AML-193 (cell line): ENCODE measurements around the gene RPH3AL.

Source experiments
- DNase-seq, 2 experiments: peaks; one replicate each; lab custom pipeline; 2025; lab: John Stamatoyannopoulos, UW

The RPH3AL gene

GRCh38 chr17:353213-353837, 718 bp upstream of the RPH3AL start:
- DNase-seq: no peak

DNA sequence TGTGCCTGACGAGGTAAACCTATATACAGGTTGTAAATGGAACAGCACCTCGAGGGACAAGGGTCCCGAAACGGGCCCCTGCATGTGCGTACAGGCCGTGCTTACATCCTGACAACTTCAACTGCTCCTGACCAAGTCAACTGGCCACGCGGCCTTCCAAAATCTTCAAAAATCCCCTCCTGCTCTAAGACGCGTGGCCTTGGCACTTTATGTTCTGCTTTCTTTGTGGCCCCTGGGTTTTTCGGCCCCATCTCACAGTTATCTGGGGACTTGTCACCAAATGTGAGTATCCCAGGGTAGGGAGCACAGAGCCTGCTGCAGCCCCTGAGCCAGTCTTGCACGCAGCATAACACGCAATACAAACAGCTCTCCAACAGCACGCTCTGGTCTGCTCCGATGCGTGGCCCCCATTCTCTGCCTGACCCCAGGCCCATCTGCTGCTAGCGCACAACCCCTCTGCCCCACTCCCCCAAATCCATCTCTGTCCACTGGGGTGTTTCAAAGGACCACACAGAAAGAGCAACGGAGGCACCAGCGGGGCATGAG, 659 bp downstream of the RPH3AL start:
- DNase-seq: no peak

- no peak for DNase-seq
Observed at GRCh38 chr17:351449-351738, 1.2 kb downstream of the RPH3AL start.

GRCh38 chr17:350706-351448, 1.7 kb downstream of the RPH3AL start:
- peak; percentile 13 to 58 for DNase-seq

DNA sequence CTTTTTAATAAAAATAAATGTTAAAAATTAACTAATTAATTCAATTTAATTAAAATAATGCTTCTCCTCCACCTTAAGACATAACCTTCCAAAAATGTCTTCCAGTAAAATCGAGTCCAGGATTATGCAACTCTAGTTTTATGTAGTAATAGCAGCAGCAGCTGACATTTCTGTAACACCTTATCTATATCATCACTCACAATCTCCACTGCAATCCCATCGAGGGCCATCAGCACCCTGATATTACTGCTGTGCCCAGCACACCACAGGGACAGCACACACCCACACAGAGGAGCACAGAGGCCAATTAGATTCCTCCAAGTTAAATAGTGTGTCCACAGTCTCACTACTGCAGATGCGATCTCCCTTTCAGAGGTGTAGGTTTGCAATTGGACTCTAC, 2.9 kb downstream of the RPH3AL start:
- DNase-seq: no peak

DNA sequence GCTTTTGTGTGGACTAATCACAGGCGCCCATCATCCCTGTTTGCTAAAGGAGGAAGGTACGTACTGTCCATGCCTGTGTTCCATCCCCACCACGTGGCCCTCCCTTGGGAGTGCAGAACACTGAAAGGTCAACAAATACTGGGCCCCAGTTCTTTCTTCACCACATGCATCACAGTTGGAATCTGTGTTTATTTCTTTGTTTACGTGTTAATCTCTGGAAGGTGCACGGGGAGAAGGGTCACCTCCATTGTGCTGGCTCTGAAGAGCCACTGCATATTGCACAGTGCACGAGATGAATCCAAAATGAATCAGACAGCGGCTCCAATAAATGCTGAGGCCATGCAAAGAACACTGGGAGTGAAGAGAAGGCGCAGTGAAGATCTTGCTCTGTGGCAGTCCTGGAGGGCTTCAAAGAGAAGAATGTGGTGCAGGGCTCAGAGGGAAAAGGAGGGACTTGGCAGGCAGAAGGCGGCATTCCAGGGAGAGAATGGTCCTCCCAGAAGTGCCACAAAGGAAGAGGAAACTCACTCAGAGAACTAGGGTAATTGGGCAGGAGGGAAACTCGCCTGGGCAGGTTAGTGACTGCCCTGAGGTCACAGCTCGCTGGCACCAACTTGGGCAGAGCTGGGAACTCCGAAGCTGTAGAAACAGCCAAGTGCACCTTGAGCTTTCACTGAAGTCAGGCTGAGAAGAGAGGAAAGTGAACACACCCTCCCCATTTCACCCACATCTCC, 3.7 kb downstream of the RPH3AL start:
- DNase-seq: no peak

- DNase-seq: no peak
Observed at GRCh38 chr17:348012-348411, 4.6 kb downstream of the RPH3AL start.

- DNase-seq: no peak
Observed at GRCh38 chr17:347309-347899, 5.2 kb downstream of the RPH3AL start.

DNA sequence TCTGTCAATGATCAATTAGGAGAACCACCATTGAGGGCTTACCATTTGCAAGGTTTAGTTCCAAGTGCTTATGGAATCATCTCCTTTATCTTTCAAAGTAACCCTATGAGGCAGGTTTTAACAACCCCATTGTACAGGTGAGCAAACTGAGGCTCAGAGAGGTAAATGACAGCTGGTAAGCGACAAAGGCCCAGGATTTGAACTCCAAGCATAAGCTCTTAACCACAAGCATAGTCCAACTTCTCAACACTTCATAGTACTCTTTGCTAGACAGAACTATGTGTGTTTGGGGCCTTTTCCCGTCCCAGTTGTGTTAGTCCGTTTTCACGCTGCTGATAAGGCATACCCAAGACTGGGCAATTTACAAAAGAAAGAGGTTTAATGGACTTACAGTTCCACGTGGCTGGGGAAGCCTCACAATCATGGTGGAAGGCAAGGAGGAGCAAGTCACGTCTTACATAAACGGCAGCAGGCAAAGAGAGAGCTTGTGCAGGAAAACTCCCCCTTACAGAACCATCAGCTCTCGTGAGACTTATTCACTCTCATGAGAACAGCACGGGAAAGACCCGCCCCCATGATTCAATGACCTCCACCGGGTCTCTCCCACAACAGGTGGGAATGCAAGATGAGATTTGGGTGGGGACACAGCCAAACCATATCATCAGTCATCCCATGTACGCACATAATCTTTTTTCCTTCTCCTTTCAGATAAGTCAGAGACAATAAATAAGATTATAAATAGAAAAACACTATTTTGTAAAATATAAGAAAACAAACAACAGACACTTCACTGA, 6.4 kb downstream of the RPH3AL start:
- DNase-seq: no peak

DNA sequence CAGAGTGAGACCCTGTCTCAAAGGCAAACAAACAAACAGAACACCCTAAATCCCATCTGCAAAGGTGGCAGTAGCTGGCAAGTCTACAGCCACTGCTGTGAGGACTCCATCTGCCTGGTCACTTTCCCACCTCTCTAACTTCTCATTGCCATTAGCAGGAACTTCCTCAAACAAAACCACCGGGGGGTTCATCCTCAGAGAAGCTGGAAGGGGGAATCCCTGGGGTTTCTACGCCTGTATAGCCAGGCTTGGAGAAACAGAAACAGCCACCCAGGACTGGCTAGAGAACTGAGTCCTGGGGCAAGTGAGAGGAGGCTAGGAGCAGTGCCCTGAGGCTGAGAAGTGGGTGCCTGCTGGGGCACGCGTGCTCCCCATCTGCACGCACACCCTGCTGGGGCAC, 7.3 kb downstream of the RPH3AL start:
- DNase-seq: no peak

DNA sequence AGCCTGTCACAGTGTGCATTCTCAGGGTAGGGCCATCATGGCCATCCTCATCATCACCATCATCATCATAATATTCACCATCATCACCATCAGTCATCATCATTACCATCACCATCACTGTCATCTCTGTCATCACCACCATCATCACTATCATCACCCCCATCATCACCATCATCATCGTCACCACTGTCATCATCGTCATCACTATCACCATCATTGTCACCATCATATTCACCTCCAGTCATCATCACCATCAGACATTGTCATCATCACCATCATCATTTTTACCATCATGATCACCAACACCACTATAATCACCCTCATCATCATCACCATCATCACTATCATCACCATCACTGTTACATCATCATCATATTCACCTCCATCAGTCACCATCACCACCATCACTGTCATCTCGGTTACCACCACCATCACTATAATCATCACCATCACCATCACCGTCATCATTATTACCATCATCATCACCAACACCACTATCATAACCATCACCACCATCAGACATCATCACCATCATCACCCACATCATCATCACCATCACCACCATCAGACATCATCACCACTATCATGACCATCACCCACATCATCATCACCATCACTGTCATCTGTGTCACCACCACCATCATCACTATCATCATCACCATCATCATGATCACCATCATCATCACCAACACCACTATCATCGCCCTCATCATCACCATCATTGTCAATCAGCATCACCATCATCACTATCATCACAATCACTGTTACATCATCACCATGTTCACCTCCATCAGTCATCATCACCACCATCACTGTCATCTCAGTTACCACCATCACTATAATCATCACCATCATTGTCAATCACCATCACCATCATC, 8.5 kb downstream of the RPH3AL start:
- no peak for DNase-seq

DNA sequence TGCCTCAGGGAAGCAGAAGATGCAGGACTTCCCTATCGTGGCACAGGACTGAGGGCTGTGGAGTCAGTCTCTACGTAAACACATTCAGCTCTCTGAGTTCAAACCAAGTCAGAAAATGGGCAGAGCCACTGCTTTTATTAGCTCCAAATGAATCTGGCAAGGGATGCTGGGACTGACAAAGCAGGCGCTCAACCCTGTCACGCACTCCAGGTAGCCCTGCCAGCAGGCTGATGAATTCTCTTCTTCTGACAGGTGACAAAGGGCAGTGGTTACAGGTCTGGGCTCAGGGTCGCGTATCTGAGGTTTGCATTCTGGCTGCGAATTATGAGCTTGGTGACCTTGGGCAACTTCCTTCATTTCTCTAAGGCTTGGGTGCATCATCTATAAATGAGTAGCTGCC, 9.4 kb downstream of the RPH3AL start:
- no peak for DNase-seq

GRCh38 chr17:340074-340473, 12.5 kb downstream of the RPH3AL start:
- DNase-seq: no peak

DNA sequence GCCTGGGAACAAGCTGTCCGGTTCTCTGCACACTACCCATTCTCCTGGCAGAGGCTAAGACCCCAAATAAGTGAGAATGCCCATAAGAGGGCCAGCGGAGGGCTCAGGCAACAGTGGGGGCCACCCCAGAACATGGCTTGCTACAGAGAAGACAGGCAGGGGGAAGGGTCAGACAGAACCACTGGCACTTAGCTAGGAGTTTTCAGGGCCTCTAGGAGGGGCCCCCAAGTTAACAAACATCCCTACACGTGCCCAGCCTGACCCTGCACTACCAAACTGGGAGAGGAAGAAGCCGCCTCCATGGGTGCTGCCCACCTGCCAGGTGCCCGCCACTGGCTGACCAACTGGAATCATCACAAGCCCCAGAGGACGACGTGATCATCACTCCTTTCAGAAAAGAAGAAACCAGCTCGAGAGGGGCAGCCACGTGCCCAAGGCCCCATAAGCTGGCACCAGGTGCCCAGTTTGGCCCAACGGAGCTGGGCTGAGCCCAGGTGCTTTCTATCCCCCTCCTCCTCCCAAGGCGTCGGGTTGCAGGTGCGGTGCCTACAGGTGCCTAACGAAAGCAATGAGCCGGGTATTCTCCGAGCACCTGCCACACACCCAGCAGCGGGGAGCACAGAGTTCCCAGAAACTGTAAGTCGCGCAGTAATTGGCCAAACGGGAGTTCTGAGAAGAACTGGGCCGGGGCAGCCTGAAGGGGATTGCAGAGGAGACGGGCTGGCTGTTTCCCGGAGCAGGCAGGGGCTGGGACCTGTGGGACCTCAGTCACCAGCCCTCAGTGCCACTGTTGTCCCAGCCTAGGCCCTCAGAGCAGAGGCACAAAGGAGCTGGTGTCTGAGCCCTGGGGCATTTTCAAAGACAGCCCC, 13.2 kb downstream of the RPH3AL start:
- DNase-seq: no peak

DNA sequence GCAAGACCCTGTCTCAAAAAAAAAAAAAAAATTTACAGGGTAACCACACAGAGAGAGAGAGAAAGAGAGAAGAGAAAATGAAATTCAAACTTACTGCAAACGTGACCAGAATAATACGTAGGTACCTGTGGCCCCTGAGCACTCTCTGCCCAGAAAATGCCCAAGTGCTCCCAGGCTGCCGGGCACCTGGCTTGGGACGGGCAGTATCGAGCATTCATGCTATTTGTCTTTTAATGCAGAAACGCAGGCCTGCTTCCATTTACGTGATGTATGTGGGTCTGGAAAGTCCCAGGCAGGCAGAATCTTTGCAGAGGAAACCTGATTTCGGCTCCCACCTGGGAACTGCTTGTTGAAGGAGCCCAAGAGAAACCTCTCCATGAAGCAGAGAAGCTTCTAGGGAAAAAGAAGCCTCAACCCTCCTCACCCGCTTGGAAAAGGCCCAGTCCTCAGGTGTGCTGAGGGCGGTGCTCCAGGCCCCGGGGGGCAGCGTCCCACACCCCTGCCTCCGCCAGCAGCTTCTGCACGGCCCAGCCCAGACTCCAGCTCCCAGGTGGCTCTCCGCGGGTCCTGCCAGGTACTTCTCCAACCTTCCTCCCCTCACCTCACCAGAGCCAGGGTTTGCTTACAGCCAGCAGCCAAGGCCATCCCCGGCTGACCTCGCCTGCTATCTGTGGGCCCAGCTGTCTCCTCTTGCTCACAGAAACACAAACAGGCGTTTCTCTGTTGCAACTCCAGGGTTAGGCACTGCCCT, 14.0 kb downstream of the RPH3AL start:
- no peak for DNase-seq

DNA sequence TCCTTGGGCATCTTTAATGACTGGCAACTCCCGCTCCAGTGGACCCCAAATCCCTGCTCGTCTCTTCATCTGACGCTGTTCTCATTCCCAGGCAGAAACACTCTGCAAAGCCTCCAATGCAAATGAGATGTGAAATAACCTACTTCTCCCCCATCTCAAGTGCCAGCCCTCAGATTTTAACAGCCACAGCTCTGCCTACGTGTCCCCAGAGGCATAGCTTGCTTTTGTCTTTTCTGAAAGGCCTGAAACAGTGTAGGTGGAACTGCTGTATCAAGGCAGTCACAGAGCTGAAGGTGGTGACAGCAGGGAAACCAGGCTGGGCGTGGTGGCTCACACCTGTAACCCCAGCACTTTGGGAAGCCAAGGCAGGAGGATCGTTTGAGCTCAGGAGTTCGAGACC, 14.7 kb downstream of the RPH3AL start:
- DNase-seq: no peak

DNA sequence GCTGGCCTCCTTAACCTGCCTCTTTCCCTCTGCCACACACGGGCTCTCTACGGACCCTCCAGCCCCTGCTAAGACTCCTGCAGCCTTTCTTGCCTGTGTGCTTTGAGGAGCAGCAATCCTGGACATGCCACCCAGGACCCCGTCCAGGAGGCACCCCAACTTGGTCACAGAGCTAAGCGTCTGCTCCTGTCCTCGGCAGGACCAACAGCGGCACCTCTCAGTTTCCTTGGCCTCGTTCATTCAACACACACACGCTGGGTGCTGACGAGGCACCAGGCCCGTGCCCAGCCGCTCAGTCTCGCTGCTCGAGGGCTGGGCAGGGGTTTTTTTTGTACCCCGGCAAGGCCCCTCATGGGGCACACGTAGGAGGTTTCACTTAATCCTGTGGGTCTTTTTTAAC, 15.2 kb downstream of the RPH3AL start:
- no peak for DNase-seq

DNA sequence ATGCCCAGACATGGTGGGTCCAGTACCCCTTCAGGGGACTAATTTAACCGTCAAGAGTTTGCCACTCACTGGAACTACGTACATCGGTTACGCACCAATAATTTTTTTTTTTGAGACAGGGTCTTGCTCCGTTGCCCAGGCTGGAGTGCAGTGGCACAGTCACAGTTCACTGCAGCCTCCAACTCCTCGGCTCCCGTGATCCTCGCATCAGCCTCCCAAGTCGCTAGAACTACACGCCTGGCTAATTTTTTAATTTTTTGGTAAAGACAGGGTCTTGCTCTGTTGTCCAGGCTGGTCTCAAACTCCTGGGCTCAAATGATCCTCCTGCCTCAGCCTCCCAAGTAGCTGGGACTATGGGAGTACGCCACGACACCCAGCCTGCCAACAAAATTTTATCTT, 15.6 kb downstream of the RPH3AL start:
- no peak for DNase-seq
